Coronary artery (tissue), 2 donors: ENCODE measurements around the gene ERLIN1.

Experiments used
- DNase-seq: peaks from one replicate; pipeline ENCODE4 v3.0.0-alpha.2; 2017; ENCODE audit warnings: low spot score
- H3K27ac ChIP-seq, 2 donors: fragments of 200-600 bp; sonication (generic); one replicate each; pipeline ENCODE4 v1.5.1; 2016 to 2019
- H3K4me3 ChIP-seq: fragments of 200-600 bp; sonication (generic); 2 replicates; pipeline ENCODE4 v1.5.1; 2016; ENCODE audit warnings: mild to moderate bottlenecking, moderate library complexity
- TF ChIP-seq, protein P1 (sequence below): fragments of 200-600 bp; sonication (generic); IDR thresholded peaks from one replicate; pipeline ENCODE4 v1.5.1; 2019; ENCODE audit warnings: antibody characterized with exemption

The ERLIN1 gene

DNA sequence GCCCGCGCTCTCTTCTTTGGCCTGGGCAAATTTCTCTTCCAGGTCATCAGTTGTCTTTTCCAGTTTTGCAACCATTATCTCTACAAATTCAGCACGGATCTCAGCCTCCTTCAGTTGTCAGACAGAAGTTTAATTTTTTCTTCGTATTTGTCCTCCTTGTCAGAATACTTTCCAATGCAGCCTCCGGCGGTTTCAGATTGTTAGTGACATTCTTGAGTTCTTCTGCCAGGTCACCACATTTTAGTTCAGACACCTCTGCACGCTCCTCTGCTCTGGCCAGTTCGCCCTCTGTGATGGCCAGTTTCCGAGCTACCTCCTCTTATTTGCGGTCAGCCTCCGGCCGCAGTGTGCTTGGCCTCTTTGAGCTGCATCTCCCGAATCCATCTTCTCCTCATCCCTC, 71.4 kb downstream of the ERLIN1 start:
- H3K4me3 ChIP-seq, result no peak overlapping the region
- no peak overlapping the region for H3K27ac ChIP-seq
- no peak for DNase-seq
- TF ChIP-seq, protein P1, sequence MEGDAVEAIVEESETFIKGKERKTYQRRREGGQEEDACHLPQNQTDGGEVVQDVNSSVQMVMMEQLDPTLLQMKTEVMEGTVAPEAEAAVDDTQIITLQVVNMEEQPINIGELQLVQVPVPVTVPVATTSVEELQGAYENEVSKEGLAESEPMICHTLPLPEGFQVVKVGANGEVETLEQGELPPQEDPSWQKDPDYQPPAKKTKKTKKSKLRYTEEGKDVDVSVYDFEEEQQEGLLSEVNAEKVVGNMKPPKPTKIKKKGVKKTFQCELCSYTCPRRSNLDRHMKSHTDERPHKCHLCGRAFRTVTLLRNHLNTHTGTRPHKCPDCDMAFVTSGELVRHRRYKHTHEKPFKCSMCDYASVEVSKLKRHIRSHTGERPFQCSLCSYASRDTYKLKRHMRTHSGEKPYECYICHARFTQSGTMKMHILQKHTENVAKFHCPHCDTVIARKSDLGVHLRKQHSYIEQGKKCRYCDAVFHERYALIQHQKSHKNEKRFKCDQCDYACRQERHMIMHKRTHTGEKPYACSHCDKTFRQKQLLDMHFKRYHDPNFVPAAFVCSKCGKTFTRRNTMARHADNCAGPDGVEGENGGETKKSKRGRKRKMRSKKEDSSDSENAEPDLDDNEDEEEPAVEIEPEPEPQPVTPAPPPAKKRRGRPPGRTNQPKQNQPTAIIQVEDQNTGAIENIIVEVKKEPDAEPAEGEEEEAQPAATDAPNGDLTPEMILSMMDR, result no peak

DNA sequence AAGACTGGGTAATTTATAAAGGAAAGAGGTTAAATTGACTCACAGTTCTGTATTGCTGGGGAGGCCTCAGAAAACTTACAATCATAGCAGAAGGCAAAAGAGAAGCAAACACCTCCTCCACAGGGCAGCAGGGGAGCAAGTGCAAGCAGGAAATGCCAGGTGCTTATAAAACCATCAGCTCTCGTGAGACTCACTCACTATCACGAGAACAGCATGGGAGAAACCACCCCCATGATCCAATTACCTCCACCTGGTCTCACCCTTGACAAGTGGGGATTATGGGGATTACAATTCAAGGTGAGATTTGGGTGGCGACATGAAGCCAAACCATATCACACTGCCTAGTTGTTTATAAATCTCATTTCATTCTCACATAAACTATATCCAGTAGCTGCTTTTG, 76.2 kb downstream of the ERLIN1 start:
- H3K4me3 ChIP-seq, result no peak overlapping the region
- TF ChIP-seq, protein P1, result no peak
- DNase-seq, result no peak
- no peak overlapping the region for H3K27ac ChIP-seq

DNA sequence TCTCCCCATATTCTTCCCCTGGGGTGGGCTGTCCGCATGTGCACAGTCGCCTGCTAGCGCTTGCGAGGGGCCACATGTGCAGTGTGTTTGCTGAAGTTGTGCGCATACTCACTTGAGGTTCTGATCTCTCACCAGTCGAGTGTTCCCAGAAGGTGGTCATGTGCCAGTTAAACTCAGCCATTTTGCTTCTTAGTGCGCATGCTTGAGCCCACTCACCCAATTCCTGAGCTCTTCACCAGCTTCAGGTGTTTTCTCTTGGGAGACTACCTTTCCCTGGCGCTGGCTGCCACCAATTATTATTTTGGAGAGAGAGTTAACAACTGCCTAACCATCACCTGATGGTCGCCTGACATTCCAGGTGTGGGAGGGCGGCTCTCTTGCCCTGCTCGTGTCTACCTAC, 79.0 kb downstream of the ERLIN1 start:
- TF ChIP-seq, protein P1, result no peak
- Histone ChIP-seq H3K4me3 (no peak overlapping the region), H3K27ac (no peak overlapping the region)
- DNase-seq, result no peak

DNA sequence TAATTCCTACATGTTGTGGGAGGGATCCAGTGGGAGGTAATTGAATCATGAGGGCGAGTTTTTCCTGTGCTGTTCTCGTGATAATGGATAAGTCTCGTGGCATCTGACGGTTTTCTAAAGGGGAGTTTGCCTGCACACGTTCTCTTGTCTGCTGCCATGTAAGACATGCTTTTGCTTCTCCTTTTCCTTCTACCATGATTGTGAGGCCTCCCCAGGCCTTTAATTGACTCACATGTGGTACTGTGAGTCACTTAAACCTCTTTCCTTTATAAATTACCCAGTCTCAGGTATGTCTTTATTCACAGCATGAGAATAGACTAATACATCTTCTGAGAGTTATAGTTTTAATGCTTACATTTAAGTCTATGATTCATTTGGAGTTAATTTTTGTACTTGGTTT, 81.5 kb downstream of the ERLIN1 start:
- DNase-seq, result no peak
- TF ChIP-seq, protein P1, result no peak
- Histone ChIP-seq H3K27ac (no peak overlapping the region), H3K4me3 (no peak overlapping the region)

DNA sequence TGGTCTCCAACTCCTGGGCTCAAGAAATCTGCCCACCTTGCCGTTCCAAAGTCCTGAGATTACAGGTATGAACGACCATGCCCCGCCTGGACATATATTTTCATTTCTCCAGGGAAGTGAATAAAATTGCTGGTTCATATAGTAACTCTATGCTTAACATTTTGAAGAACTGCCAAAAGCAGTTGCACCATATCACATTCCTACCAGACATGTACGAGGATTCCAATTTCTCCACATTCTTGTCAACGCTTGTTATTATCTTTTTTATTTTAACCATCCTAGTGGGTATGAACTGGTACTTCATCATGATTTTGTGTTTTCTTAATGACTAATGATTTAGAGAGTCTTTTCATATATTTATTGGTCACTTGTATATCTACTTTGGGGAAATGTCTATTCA, 82.2 kb downstream of the ERLIN1 start:
- H3K4me3 ChIP-seq, result no peak overlapping the region

DNA sequence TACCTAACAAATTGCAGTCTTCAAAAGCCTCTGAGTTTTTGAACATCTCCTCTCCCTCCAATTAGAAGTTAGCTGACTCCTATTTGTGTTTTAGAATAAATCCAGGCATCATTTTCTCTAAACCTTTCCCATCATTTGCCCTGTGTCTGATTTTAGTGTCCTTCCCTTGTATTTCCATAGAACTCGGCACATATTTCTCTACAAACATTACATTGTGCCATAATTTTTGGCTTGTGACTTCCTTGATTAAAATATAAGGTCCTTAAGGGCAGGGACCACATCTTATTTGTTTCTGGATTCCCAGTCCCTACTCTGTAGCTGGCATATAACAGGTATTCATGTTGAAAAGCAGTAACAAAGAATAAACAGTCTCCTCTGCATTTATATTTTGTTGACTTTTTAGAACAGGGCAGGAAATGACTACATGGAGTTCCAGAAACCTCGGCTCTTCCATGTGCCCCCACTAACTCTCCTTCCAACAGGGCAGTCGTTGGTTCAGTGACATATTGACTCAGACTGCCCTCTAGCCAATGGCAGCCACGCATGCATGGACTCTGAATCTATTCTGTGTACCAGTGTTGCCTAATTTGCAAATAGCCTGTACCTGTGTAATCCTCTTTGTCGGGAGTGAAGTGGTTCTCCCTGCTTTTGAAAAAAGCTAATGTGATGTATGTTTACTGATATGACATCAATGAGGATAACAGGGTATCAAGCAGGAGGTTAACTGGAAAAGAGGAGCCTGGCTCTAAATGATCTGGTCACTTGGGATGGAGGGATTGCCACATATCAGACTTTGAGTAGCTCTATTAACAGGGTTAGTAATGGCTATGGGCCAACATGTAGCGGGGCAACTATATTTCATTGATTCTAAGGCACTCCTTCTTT, 84.4 kb downstream of the ERLIN1 start:
- Histone ChIP-seq H3K4me3 (no peak overlapping the region), H3K27ac (no peak overlapping the region)
- no peak for DNase-seq
- TF ChIP-seq, protein P1, result no peak

More for the DNA sequence above, 82.2 kb downstream of the ERLIN1 start:
- no peak overlapping the region for H3K27ac ChIP-seq
- TF ChIP-seq, protein P1, result no peak
- no peak for DNase-seq

DNA sequence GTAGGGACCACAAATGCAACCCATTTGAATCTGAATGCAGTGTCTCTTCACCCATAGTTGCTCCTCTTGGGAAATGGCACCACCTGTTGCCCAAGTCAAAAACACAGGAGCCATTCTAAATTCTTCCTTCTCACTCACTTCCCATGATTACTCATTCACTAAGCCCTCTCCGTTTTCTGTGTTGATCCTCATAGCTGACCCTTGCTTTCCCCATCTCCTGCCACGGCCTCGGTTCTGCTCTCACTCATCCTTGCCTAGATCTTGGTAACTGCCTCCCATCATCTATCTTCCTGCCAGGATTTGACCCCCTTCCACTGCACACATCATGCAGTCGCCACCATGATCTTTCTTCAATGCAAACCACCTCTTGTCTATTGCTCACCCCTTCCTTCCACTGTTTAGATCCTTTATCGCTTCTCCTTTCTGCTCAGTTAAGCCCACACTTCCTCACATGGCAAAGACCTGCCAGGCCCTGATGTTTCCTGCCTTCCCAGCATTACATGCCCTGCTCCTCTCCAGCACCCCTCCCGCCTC, 85.1 kb downstream of the ERLIN1 start:
- no peak overlapping the region for H3K4me3 ChIP-seq
- no peak overlapping the region for H3K27ac ChIP-seq
- no peak for DNase-seq
- TF ChIP-seq, protein P1, result no peak
